ENCODE results near the gene IFNA14. TPM values are rescaled to one million over a fixed set of nuclear protein-coding genes. Genes with fewer than 3 reads are reported as not detected.
A peak's percentile ranks its signal among the peaks of the same experiment; 100 is the strongest.
"Not testable (repeated sequence)": the region's sequence is repeated elsewhere in the genome, so short reads cannot be mapped to it uniquely, and the experiment has no call there.

Gene IFNA14
- total RNA-seq, 1 experiment from 2014 or later: not detected

DNA sequence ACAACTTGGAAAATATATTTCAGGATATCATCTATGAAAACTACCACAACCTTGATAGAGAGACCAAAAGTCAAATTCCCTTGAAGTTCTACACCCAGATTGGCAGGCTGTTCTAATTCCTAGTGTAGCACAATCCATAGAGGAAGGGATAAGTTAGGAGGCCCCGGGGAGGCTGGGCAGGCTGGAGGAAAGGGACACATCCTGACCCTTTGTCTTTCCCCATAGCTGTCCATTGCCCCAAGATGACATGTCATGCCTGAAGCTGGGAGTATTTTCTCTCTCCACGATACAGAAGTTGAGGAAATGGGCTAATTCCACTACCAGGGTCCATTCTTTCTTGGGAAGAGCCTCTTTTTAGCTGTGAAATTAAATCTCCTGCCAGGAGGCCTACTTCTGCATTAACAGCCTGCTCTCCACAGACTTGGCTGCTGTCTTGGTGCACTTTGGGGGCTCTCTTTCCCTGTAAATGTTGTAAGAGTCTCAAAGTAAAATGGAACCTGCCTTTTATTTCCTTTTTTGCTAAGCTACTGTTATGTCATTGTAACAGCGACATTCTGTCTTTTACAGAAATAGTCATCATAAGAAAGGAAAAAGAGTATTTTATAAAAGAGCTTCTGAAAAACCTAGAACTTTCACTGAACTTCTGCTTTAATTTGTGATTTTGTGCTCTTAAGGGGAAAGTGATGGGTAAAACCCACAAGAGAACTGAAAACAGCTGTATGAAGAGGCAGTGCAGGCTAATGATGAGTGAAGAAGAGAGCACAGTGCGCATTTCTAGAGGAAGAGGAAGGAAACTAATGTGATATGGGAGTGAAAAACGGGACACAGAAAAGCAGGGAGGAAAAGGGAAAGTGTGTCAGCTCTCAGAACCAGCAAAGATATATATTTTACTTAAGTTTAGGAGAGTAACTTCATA lies 26.1 kb downstream of the IFNA14 start:
- H3K4me3 ChIP-seq (ENCODE audit: low read length); intact Hi-C loops (cut with micrococcal nuclease); H4K20me1 ChIP-seq (ENCODE audit: low read length); BruUV-seq (replicated peaks); H3F3A ChIP-seq (ENCODE audit: low read length, unreplicated experiment); H3K9ac ChIP-seq (ENCODE audit: low read length); H3K9me3 ChIP-seq (ENCODE audit: low read length); H2AFZ ChIP-seq (ENCODE audit: low read length); H3K27me3 ChIP-seq (ENCODE audit: low read length); H3K79me2 ChIP-seq (ENCODE audit: low read length); H3K4me2 ChIP-seq (ENCODE audit: low read length); POLR2A ChIA-PET (ENCODE audit: unreplicated experiment); H3K9me2 ChIP-seq (replicated peaks; ENCODE audit: low read length); H3K36me3 ChIP-seq (ENCODE audit: low read depth, low read length); H3K27ac ChIP-seq (ENCODE audit: low read length); H3K4me1 ChIP-seq (ENCODE audit: insufficient read depth, low read length): not testable (repeated sequence)
- TF ChIP-seq CTCF (conservative IDR thresholded peaks at IDR 0.05; ENCODE audit: low read depth, low read length): peak; percentile 55
- DNase-seq (peak; percentile 23), ATAC-seq (0 out of 2 replicates have a peak, but pooled peaks have one; percentile 20)
- CTCF ChIA-PET: interaction anchor here (0.7 kb wide), 1 partner anchor 18 kb away, joined by 6 read pairs; no protein-coding TSS in a partner anchor

GRCh38 chr9:21212160-21212559 lies 27.6 kb downstream of the IFNA14 start:
- POLR2A ChIA-PET (ENCODE audit: unreplicated experiment); H3K27ac ChIP-seq (ENCODE audit: low read length); ATAC-seq: not testable (repeated sequence)

DNA sequence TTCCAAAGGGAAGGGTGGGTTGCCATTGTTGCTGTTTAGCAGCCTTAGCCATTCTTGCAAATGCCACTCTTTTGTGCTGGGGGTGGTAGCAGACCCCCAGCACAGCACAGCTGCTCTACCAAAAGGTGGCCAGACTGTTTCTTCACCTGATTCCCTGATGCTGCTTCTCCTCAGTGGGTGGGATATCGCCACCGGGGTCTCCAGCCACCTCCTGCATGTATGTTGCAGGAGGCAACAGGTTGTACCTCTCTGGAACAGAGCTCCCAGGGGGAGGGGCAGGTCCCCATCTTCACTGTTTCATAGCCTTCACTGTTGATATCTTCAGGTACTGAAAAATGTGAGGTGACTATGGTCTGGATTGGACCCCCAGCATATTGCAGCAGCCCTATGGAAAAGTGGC lies 29.0 kb downstream of the IFNA14 start:
- H3K9me3 ChIP-seq (ENCODE audit: low read length); intact Hi-C loops (cut with micrococcal nuclease); H2AFZ ChIP-seq (ENCODE audit: low read length); H3K4me2 ChIP-seq (ENCODE audit: low read length); H3K27me3 ChIP-seq (ENCODE audit: low read length); H3K27ac ChIP-seq (ENCODE audit: low read length); ATAC-seq; H3K4me1 ChIP-seq (ENCODE audit: insufficient read depth, low read length); H4K20me1 ChIP-seq (ENCODE audit: low read length); BruUV-seq (replicated peaks); H3K4me3 ChIP-seq (ENCODE audit: low read length); H3K79me2 ChIP-seq (ENCODE audit: low read length); H3F3A ChIP-seq (ENCODE audit: low read length, unreplicated experiment); H3K36me3 ChIP-seq (ENCODE audit: low read depth, low read length); DNase-seq; H3K9ac ChIP-seq (ENCODE audit: low read length); CTCF ChIA-PET; H3K9me2 ChIP-seq (replicated peaks; ENCODE audit: low read length); POLR2A ChIA-PET (ENCODE audit: unreplicated experiment): not testable (repeated sequence)

More at GRCh38 chr9:21212160-21212559, 27.6 kb downstream of the IFNA14 start:
- H4K20me1 ChIP-seq (ENCODE audit: low read length); H3K79me2 ChIP-seq (ENCODE audit: low read length); H3K4me2 ChIP-seq (ENCODE audit: low read length); BruUV-seq (replicated peaks); H3K9me2 ChIP-seq (replicated peaks; ENCODE audit: low read length); H3K4me3 ChIP-seq (ENCODE audit: low read length); H3K9me3 ChIP-seq (ENCODE audit: low read length); H3K4me1 ChIP-seq (ENCODE audit: insufficient read depth, low read length); H3K27me3 ChIP-seq (ENCODE audit: low read length); intact Hi-C loops (cut with micrococcal nuclease); DNase-seq; H3K36me3 ChIP-seq (ENCODE audit: low read depth, low read length); H2AFZ ChIP-seq (ENCODE audit: low read length); H3K9ac ChIP-seq (ENCODE audit: low read length); CTCF ChIA-PET; H3F3A ChIP-seq (ENCODE audit: low read length, unreplicated experiment): not testable (repeated sequence)

GRCh38 chr9:21210311-21210710 lies 29.5 kb downstream of the IFNA14 start:
- Histone ChIP-seq H4K20me1 (ENCODE audit: low read length) (no peaks in the 10 kb centered on the region), H3K9ac (ENCODE audit: low read length) (no peak overlapping the region), H3K9me3 (ENCODE audit: low read length) (no peaks in the 10 kb centered on the region), H2AFZ (ENCODE audit: low read length) (no peak overlapping the region), H3K79me2 (ENCODE audit: low read length) (no peaks in the 10 kb centered on the region), H3K4me1 (ENCODE audit: insufficient read depth, low read length) (no peaks in the 10 kb centered on the region), H3K36me3 (ENCODE audit: low read depth, low read length) (no peaks in the 10 kb centered on the region), H3K27me3 (ENCODE audit: low read length) (no peaks in the 10 kb centered on the region), H3K9me2 (replicated peaks; ENCODE audit: low read length) (no peaks in the 10 kb centered on the region), H3F3A (ENCODE audit: low read length, unreplicated experiment) (no peaks in the 10 kb centered on the region), H3K27ac (ENCODE audit: low read length) (no peak overlapping the region), H3K4me2 (ENCODE audit: low read length) (no peak overlapping the region), H3K4me3 (ENCODE audit: low read length) (no peak overlapping the region)
- POLR2A ChIA-PET (ENCODE audit: unreplicated experiment): no interaction called here
- ATAC-seq: no peak
- BruUV-seq (replicated peaks): no TSS peak
- TF ChIP-seq EZH2phosphoT487 (IDR thresholded peaks at IDR 0.05; ENCODE audit: borderline replicate concordance, low read length) (no peak), EZH2 (IDR thresholded peaks at IDR 0.05; ENCODE audit: low read length, unreplicated experiment) (no peak), CTCF (conservative IDR thresholded peaks at IDR 0.05; ENCODE audit: low read depth, low read length) (no peak)
- DNase-seq: no peak
- CTCF ChIA-PET: no interaction called here
- intact Hi-C loops (cut with micrococcal nuclease): no loop called here

GRCh38 chr9:21207043-21207442 lies 32.8 kb downstream of the IFNA14 start, which contains the start of gene IFNA10:
IFNA10 (minus strand) TSS chr9:21207143; CDS start chr9:21207097, 46 bp downstream.
- intact Hi-C loops (cut with micrococcal nuclease); H3K4me3 ChIP-seq (ENCODE audit: low read length); H3K79me2 ChIP-seq (ENCODE audit: low read length); H3K27ac ChIP-seq (ENCODE audit: low read length); ATAC-seq; H3K4me2 ChIP-seq (ENCODE audit: low read length); POLR2A ChIA-PET (ENCODE audit: unreplicated experiment); H3K27me3 ChIP-seq (ENCODE audit: low read length); H3F3A ChIP-seq (ENCODE audit: low read length, unreplicated experiment); H3K9ac ChIP-seq (ENCODE audit: low read length); H3K9me3 ChIP-seq (ENCODE audit: low read length); H3K9me2 ChIP-seq (replicated peaks; ENCODE audit: low read length); H3K36me3 ChIP-seq (ENCODE audit: low read depth, low read length); CTCF ChIA-PET; H3K4me1 ChIP-seq (ENCODE audit: insufficient read depth, low read length); H2AFZ ChIP-seq (ENCODE audit: low read length); BruUV-seq (replicated peaks); H4K20me1 ChIP-seq (ENCODE audit: low read length); DNase-seq: not testable (repeated sequence)
